HG03159 (cell line): Measurements from ENCODE around the gene ARHGAP21.
A peak's percentile ranks its signal among the peaks of the same experiment; 100 is the strongest.
"Not testable (repeated sequence)": the region's sequence is repeated elsewhere in the genome, so short reads cannot be mapped to it uniquely, and the experiment has no call there.

Experiments used
- ATAC-seq: cut with Tn5 transposase; IDR thresholded peaks from one replicate; pipeline ENCODE4 v1.9.1; 2021; ENCODE audit warnings: mild to moderate bottlenecking, moderate library complexity; ENCODE audit not compliant: unreplicated experiment

ARHGAP21 gene

DNA sequence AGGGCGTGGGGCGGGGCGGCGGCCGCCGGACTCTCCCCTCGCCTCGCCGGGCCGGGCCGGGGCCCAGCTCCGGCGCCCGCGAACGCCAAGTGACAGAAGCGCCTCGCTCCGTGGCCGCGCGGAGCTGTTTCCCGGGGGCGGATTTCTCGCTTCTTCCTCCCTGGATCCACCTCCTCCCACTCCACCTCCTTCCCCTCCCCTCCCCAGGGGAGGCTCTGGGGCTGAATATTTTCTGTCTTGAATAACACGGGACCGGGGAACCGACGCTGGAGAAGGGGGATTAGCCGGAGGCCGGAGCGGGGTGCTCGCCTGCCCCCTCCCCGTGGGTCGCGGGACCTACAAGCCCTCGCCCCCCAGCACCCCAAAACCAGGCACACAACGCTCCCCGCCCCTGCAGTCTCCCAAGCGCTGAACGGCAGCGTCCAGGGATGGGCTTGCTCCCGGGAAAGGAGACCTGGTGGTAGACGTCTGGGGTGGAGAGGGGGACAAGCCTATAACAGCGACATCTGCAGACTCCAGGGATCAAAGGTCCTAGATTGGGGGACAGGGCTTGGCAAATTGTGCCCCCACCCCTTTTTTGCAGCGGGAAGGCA lies at the start of gene ARHGAP21:
Gene ARHGAP21 (minus strand): TSS at position 100 of the 593 bp plus-strand sequence. CDS start 1,988 bp downstream, outside the sequence.
- ATAC-seq: peak; percentile 31

DNA sequence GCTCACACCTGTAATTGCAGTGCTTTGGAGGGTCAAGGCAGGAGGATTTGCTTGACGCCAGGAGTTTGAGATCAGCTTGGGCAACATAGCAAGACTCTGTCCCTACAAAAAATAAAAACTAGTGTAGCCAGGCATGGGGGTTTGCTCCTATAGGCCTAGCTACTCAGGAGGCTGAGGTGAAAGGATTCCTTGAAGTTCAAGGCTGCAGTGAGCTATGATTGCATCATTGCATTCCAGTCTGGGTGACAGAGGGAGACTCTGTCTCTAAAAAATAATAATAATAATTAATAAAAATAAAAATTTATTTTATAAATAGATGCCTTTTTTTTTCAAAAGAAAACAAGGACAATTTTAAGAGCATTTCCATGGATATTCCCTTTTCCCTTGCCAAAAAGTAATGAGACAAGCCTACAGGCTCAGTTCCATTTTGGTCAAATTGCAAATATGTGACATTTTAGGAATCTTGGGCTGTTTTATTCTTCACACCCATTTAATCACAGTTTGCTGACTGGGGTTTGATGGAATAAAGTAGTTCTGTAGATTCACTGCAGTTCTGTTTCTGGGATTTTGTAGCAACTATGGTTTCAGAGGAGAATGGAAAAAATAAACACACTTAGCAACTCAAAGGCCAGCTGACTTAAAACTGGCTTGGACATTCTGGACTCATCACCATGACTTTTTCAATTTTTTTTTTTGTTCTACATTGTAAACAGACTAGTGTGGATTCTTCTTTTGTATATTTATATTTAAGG lies 48.4 kb upstream of the ARHGAP21 start:
- ATAC-seq: no peak

DNA sequence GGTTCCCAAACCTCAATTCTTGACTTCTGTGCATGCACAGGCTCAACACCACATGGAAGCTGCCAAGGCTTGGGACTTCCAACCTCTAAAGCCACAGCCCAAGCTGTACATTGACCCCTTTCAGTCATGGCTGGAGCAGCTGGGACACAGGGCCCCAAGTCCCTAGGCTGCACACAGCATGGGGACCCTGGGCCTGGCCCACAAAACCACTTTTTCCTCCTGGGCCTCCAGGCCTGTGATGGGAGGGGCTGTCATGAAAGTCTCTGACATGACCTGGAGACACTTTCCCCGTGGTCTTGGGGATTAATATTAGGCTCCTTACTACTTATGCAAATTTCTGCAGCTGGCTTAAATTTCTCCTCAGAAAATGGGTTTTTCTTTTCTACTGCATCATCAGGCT lies 41.3 kb upstream of the ARHGAP21 start:
- ATAC-seq: not testable (repeated sequence)

DNA sequence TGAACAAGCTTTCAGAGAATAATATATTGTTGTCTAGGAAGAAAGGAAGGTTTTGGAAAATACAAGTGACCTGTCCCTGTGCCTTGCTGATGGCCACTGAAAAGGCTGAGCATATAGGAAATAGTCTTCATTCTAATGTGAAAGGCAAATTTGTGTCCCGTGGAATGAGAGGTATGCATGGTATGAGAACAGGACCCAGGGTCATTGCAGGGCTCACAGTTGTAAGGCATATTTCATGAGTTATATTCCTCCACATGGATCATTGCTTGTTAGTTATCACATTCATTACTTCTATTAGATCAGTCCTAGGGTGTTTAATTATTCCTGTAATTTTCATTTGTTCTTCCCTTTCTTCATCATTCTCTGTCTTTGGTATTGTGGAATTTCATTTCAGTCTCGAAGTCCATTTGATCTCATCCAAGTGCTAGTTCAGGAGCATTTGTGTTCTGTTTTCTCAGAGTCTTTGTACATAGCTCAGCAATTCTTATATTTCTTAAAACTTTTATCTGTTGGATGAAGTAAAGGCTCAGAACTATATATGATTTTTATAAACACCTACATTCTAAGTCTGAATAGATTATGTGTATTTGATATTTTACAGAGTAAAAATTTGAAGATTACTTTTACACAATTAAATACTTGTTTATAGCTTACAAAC lies 39.4 kb upstream of the ARHGAP21 start:
- ATAC-seq: no peak

DNA sequence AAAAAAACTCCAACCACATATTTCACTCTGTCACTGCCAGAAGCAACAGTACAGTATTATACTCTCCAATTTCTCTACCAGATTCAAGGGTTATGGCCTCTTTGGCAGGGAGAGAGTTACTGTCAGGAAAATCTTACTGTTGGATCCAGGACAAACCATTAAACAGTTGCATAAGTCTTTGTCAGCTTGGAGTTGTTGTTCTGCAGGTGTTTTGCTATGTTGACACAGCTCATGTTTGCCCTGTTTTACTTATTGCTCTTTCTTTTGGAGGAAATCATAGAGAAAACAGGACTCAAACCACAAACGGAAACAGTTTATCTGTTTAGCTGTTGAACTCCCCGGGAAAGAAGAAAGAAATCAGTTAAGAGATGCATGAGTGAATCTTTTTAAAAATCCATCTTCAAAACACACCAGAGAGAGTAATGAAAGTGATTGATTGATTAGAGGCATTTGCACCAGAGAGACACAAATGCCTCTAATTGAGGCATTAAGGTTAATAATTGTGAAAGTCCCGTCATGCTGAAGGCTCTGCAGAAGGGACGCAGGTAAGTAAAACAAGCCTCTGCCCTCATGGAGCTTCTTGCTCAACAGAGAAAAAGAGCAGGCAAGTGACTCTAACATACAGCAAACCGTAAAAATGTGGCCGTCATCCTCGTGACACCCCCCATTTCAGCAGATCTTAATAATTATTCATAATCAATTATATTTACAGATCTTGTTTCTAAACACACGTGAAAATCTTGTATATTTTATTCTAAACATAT lies 38.7 kb upstream of the ARHGAP21 start:
- ATAC-seq: no peak

DNA sequence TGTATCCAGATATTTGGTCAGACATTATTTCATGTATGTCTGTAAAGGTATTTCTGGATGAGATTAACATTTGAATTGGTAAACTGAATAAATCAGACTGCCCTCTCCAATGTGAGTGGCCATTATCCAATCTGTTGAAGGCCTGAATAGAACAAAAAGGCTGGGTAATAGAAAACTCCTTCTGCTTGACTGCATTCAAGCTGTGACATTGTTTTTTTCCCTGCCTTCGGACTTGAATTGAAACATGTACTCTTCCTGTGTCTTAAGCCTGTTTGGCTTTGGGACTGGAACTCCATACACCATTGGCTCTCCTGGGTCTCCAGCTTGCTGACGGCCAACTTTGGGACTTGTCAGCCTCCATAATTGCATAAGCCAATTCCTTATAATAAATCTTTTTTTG lies 36.0 kb upstream of the ARHGAP21 start:
- no peak for ATAC-seq

DNA sequence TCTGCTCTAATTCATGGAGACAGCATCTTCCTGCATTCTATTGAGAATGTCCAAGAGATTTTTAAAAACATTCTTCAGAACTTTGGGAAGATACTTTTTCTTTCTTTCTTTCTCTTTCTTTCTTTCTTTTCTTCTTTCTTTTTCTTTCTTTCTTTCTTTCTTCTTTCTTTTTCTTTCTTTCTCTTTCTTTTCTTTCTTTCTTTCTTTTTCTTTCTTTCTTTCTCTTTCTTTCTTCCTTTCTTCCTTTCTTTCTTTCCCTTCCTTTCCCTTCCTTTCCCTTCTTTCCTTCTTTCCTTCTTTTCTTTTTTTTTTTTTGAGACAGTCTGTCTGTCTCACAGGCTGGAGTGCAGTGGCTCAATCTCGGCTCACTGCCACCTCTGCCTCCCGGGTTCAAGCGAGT lies 34.6 kb upstream of the ARHGAP21 start:
- ATAC-seq: not testable (repeated sequence)

DNA sequence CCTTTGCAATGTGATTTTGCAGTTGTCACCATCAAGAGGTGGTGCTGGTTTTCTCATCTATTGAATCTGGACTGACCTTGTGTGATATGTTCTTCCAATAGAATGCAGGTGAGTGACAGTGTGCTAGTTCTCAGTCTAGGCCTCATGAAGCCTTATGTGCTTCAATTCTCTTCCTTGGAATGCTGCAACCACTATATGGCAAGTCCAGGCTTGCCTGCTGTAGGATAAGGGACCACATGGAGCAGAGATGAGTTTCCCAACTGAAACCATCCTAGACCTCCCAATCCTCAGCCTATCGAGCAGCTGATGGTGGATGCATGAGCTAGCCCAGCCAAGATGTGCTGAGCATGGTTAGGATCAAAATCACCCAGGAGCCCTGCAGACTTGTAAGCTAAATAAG lies 32.6 kb upstream of the ARHGAP21 start:
- ATAC-seq: no peak

DNA sequence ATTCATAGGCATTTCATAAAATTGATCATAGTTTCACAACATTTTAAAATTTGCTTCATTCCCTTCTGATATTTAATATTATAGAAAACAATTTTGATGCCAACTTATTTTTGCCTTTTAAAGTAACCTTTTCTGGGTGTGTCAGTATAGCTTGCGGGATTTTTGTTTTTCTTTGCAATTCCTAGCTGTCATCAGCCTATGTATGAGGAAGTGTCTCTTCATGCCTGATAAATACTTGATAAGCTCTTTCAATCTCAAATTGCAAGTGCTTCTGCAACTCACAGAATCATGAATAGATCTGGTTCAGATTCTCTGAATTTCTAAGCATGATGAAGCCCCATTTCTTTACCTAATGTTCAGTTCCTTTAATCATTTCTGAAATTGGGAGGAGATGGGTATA lies 28.0 kb upstream of the ARHGAP21 start:
- ATAC-seq: no peak

DNA sequence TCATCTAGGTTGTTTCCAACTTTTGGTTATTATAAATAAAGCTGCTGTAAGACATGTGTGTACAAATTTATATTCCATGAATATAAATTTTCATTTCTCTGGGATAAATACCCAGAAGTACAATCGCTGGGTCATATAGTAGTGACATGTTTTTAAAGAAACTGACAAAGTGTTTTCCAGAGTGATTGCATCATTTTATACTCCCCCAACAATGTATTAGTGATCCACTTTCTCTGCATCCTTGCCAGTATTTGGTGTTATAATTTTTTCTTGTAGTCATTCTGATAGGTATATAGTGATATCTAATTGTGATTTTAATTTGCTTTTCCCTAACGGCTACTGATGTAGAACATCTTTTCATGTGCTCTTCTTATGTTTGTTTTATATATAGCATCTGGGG lies 27.0 kb upstream of the ARHGAP21 start:
- no peak for ATAC-seq

DNA sequence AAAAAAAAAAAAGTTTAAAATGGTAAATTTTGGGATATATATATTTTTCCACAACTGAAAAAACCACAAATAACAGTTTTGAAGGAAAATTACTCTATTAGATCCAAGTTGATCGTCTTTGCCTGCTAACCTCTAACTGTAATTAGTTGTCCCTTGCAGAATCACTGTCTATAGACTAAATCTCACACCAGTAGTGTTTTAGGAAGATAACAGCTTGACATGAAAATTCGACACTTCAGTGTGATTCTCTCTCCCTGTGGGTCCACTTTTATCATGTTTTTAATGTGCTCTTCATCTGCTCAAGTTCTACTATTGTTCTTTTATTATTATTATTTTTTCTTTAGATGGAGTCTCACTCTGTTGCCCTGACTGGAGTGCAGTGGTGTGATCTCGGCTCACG lies 24.5 kb upstream of the ARHGAP21 start:
- no peak for ATAC-seq

DNA sequence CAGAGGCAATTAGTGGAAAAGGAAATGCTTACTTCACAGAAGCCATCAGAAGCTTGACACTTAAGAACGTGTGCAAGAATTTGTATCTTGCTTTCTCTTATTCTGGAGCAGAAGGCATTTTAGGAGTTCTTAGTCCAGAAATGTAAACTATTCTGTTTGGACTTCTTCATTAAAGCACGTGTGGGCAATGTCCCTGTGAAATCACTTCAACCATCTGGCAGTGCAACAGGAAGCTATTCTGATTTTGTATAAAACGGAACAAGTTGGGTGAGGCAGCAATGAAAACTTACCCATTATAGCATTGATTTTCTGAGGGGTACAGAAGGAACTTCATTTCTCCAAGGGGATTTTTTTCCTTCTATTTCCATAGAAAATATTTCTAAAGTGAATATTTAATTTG lies 21.3 kb upstream of the ARHGAP21 start:
- ATAC-seq: no peak

DNA sequence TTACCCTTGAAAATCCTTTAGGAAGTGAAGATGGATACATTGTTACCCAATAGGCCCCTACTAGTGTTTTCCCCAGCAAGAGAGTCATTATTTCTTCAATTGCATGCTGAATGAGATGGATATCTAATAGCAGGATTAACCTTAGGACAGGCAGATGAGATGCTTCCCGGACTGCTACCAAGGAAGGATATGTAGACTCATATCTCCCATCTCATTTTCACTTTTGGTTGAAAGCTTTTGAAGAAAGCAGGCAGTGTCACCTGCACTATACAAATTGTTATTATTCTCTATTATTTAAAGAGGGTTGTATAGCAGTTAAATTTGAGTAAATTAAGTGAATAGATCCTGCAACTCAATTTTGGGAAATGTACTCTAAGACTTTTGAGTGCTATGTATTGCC lies 17.0 kb upstream of the ARHGAP21 start:
- ATAC-seq: no peak

DNA sequence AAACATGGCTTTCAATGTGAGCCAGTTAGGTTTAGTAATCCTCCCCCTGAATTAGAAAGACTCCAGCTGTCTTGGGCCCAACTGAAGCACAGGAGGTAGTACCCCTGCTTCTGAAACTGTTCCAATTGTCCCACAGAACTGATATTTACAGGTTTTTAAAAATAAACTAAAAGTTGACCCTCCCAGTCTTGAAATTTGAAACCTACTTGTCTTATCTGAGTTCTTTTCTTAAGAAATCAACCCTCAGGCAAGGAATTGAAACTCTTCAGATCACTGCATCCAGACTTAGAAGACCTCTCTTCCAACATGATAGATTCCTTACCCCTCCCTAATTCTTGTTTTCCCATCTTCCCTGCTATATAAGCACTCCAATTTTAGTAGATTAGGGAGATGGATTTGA lies 13.3 kb upstream of the ARHGAP21 start:
- no peak for ATAC-seq

DNA sequence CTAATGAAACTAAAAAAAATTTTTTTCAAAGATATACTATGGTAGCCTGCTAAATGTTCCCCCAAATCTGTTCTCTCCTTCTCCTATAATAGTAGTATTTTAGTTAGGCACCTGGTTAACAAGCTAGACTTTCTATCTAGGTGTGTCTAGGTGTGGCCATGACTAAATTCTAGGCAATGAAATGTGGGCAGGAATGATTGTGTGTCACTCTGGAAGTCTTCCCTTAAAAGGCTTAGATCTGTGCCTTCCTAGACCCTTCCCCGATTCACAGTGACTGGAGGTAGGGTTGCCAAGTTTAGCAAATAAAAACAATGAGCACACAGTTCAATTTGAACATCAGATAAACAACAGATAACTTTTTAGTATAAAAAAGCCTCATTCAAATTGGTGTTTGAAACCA lies 8.3 kb upstream of the ARHGAP21 start:
- no peak for ATAC-seq

DNA sequence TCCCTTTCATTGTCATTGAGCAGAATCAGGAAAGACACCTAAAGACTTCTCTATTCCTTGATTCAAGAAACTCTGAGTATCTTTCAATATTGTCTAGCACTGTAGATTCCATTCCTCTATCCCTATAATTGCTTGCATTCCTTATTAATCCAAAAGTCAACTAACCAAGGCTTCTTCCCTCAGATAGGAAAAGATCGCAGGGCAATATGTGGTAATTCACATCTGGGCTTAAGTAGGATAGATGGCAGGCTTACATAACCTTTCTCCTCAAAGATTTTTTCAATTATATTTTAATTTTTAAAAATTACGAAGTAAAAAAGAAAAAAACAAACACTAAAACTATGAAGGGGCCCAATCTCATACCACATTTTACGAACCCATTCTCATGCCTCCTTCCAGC lies 7.1 kb upstream of the ARHGAP21 start:
- no peak for ATAC-seq

DNA sequence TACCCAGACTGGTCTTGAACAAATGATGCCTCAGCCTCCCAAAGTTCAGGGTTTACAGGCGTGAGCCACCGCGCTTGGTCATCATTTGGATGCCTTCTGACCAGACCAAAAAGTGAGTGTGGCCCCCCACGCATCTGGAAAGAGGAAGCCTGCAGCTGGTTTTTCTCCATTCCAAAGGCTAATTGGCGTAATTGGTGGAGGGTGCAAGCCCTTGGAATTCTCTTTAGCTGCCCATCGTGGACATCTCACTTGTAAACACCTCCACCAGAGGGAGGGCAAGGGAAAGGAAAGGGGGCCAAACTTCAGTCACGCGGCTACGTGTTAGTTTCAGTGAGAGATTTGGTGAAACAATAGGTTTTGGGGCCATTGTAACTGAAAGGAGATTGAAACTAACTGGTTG lies 4.1 kb upstream of the ARHGAP21 start:
- no peak for ATAC-seq

DNA sequence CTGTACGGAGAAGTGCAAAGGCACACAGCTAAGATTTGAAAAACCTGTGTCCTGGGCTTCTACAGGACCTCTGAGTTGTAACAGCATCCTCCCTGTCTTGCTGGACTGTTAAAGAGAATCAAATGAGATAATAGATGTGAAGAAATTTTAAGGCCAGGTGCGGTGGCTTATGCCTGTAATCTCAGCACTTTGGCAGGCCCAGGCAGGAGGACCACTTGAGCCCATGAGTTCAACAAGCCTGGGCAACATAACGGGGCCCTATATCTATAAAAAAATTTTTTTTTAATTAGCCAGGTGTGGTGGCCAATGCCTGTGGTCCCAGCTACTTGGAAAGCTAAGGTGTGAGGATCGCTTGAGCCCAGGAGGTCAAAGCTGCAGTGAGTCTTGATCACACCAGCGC lies 2.9 kb upstream of the ARHGAP21 start:
- ATAC-seq: no peak

DNA sequence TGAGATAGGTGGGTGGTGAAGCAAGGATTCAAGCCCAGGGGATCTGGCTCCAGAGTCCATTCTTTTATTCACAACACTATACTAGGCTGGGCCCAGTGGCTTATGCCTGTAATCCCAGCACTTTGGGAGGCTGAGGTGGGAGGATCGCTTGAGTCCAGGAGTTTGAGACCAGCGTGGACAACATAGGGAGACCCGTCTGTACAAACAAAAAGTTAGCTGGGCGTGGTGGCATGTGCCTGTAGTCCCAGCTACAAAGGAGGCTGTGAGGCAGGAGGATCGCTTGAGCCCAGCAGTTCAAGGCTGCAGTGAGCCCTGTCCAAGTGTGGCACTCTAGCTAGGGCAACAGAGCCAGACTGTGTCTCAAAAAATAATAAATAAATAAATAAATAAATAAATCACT lies 2.3 kb upstream of the ARHGAP21 start:
- ATAC-seq: not testable (repeated sequence)

DNA sequence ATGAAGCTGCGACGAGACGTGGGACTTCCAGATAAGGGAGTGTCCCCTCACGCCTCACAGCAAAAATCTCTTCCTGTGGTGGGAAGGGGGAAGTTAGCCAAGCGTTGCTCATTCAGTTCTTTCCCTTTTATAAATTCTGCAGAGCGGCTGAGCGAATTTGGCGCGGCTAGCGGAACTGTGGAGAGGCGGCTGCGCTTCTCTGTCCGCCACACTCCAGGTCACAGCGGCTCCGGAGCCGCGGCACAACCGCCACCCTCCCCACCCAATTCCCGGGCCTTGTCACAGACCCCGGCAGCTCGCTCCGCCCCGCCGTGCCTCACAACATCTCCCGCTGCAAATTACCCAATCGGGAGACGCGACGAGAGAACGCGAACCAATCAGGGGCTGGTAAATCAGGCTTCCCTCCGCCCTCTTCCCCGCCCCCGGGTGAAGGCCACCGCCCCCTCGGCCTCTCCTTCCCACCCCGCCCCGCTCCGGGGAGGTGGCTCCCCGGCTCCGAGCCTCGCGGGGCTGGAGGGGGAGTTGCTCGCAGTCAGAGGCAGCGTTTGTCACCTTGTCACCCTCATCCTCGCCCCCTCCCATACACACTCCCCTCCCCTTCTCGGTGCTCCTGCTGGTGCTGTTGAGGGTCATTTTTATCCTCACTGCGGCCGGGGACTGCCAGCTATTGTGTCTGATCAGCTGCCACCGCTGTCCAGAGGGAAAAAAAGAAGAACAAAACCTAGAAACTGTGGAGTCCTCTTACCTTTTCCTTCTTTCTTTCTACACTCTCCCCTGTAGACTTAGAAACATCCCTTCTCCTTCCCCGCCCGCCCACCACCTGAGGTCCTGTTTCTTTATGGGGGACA lies 918 bp upstream of the ARHGAP21 start:
- ATAC-seq: peak; percentile 88

DNA sequence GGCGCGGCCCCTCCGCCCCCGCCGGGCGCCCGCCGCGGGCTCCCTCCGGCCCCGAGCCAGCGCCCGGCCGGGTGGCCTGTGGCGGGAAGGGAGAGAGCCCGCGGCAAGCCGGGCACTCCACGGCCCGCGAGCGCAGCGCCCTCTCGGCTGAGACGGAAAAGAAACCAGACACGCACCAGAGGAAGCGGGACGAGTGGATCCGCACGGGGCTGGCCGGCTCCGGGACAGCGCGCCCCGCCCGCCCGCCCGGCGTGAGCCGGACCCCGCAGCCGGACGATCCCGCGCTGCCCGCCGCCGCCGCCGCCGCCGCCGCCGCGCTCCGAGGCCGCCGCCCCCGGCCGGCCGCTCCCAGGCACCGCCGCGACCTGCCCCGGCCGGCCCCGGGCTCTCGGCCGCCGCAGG lies 300 bp downstream of the ARHGAP21 start:
- peak; percentile 19 for ATAC-seq
